SJSA1 (cell line): ENCODE results near the gene CTXND1. TPM values are rescaled to one million over a fixed set of nuclear protein-coding genes. Genes with fewer than 3 reads are reported as not detected.
"Not testable (repeated sequence)": the region's sequence is repeated elsewhere in the genome, so short reads cannot be mapped to it uniquely, and the experiment has no call there.

ENCODE experiments used
- DNase-seq, 2 experiments: peaks; one replicate each; pipeline ENCODE4 v3.0.0-alpha.2; 2015 to 2020; ENCODE audit warnings: low spot score in 2 of 2, low read depth in 1 of 2
- H3K27ac ChIP-seq: fragments of 250-450 bp; sonication (Bioruptor Pico); 2 replicates; pipeline ENCODE4 v1.5.1; 2020; ENCODE audit warnings: mild to moderate bottlenecking, moderate library complexity
- H3K27me3 ChIP-seq: fragments of 250-450 bp; sonication (Bioruptor Pico); replicated peaks from 2 replicates; pipeline ENCODE4 v1.5.1; 2020; ENCODE audit warnings: mild to moderate bottlenecking, moderate library complexity
- H3K36me3 ChIP-seq: fragments of 250-450 bp; sonication (Bioruptor Pico); 2 replicates; pipeline ENCODE4 v1.5.1; 2020; ENCODE audit warnings: mild to moderate bottlenecking
- H3K4me1 ChIP-seq: fragments of 250-450 bp; sonication (Bioruptor Pico); replicated peaks from 2 replicates; pipeline ENCODE4 v1.6.1; 2021; ENCODE audit warnings: mild to moderate bottlenecking
- H3K4me3 ChIP-seq: fragments of 250-450 bp; sonication (Bioruptor Pico); 2 replicates; pipeline ENCODE4 v1.5.1; 2020; ENCODE audit warnings: mild to moderate bottlenecking
- H3K9me3 ChIP-seq: fragments of 250-450 bp; sonication (Bioruptor Pico); replicated peaks from 2 replicates; pipeline ENCODE4 v1.5.1; 2020; ENCODE audit warnings: mild to moderate bottlenecking
- total RNA-seq: library from RNA; depleted of rRNA; stranded (reverse); fragments of >200 nt; shearing (Covaris generic); gene quantifications from 2 replicates; pipeline ENCODE4 v1.2.3, GENCODE V29; 2014; rRNA removed

The CTXND1 gene
- not detected in 2 replicates for total RNA-seq

DNA sequence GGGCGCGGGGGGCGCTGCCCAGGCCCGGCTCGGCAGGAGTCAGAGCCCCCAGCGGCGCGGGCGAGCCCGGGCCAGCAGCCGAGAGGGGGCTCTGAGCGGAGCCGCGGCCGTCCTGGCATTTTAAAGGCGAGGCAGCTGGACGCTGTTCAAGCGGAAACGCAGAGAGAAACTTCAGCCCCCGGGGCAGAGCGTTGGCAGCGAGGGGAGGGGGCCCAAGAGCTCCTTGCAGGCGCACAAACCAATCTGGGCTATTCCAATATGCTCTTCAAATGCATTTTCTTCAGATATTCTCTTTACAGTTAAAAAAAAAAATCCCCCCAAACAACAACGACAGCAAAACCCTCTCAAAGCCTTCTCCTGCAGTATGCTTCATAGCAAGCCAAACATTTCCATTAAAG, at the start of gene CTXND1:
TSS of gene CTXND1 (minus strand) at position 93 of the 398 bp plus-strand sequence. CDS start 50,264 bp downstream, outside the sequence.
- Histone ChIP-seq H3K36me3 (no peaks in the 10 kb centered on the region), H3K9me3 (no peaks in the 10 kb centered on the region), H3K4me1 (peaks cover 7% of the 10 kb centered on the region), H3K4me3 (peak within 1 kb of the TSS; percentile 12), H3K27me3 (peaks cover 67% of the 10 kb centered on the region), H3K27ac (no peak within 1 kb of the TSS)
- no peak for DNase-seq

DNA sequence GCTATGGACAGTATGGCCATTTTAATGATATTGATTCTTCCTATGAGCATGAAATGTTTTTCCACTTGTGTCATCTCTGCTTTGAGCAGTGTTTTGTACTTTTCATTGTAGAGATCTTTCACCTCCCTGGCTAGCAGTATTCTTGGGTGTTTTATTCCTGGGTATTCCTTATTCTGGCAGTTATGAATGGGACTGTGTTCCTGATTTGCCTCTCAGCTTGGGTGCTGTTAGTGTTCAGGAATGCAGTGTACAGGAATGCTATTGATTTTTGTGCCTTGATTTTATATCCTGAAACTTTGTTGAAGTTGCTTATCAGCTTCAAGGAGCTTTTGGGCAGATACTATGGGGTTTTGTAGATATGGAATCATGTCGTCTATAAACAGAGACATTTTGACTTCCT, 49.5 kb upstream of the CTXND1 start:
- H3K27me3 ChIP-seq = no peaks in the 10 kb centered on the region
- H3K4me1 ChIP-seq = no peaks in the 10 kb centered on the region
- H3K36me3 ChIP-seq = no peaks in the 10 kb centered on the region
- H3K27ac ChIP-seq = no peak overlapping the region
- H3K9me3 ChIP-seq = no peaks in the 10 kb centered on the region
- no peak overlapping the region for H3K4me3 ChIP-seq
- DNase-seq = no peak

DNA sequence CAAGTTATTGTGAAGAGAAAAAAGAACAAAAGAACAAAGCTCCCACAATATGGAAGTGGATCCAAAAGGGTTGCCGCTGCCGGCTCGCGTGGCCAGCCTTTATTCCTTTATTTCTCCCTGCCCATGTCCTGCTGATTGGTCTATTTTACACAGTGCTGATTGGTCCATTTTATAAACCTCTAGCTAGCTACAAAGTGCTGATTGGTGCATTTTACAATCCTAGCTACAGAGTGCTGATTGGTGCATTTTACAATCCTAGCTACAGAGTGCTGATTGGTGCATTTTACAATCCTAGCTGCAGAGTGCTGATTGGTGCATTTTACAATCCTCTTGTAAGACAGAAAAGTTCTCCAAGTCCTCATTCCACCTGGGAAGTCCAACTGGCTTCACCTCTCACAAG, 43.8 kb upstream of the CTXND1 start:
- not testable (repeated sequence) for H3K4me1 ChIP-seq, H3K36me3 ChIP-seq, H3K4me3 ChIP-seq, DNase-seq, H3K9me3 ChIP-seq, H3K27ac ChIP-seq, H3K27me3 ChIP-seq

DNA sequence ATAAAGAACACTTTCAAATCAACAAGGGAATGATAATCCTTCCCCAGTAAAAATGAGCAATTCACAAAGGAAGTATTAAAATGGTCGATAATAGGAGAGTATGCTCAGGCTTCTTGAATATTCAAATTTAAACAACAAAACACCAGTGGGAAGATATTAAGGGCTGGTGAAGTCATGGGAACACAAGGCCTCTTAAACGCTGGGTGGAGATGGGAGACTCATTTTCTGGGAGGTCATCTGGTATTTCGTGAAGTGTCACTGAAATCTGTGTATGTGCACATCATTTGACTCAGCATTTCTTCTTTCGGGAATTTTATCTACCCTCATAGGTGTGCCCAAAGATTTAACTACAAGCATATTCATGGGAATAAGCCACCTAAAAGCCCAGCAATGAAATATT, 40.1 kb upstream of the CTXND1 start:
- Histone ChIP-seq H3K9me3 (no peaks in the 10 kb centered on the region), H3K27me3 (peaks cover 5% of the 10 kb centered on the region; the same call in 1 of the 2 replicates), H3K4me3 (no peak overlapping the region), H3K36me3 (no peaks in the 10 kb centered on the region), H3K4me1 (no peaks in the 10 kb centered on the region), H3K27ac (no peak overlapping the region)
- no peak for DNase-seq

DNA sequence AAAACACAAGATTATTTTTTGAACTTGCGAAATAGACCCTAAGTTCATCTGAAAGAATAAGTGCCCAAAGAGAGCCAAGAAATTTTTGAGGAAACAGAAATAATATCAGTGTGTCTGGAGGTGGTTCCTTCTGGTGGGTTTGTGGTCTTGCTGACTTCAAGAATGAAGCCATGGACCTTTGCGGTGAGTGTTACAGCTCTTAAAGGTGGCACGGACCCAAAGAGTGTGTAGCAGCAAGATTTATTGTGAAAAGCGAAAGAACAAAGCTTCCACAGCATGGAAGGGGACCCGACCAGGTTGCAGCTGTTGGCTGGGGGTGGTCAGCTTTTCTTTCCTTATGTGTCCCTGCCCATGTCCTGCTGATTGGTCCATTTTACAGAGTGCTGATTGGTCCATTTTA, 38.9 kb upstream of the CTXND1 start:
- not testable (repeated sequence) for H3K36me3 ChIP-seq, H3K4me3 ChIP-seq, H3K27ac ChIP-seq, H3K27me3 ChIP-seq, DNase-seq, H3K9me3 ChIP-seq, H3K4me1 ChIP-seq

DNA sequence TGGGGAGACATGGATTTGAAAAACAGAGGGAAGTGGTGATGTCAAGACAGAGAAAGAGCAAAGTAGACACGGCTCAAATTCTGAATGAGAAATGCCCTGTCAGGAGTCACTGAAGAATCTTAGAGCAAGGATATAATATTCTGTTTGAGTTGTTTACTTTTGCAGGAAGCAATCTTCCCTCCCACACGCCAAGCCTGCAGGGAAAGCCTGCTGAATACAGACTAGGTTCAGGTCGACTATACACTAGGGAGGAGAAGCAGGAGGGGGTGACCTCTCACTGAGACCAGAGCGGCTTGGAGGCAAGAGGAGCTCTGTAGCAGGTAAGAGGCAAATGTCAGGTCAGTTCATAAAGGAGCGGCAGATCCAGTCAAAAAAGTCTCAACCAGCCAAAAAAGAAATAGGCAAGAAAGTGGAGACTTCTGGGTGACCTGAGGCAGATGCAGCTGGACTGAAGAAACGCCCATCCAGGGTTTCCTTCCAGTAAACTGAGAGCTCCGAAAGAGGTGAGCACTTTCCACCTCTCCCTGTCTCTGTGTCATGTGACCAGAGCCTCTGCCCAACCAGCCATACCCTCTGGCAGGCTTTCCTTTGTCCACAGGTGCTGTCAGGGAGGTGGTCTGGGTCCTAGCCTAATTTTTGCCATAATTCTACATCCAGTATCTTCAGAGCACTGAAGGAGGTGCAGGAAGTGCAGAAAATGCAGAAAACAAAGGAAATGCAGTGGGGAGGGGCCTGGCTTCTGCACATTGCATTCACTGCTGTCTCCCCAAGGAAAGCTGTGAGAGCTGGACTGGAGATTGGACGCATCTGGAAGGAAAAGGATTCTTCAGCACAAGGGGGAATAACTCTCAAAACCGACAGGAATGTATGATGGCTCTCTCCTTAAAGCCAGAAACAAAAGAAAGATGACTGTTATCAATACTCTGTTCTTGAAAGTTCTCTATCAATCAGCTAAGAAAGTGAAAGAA, 37.8 kb upstream of the CTXND1 start:
- H3K36me3 ChIP-seq = no peaks in the 10 kb centered on the region
- no peaks in the 10 kb centered on the region for H3K9me3 ChIP-seq
- H3K27me3 ChIP-seq = peaks cover 5% of the 10 kb centered on the region; the same call in 1 of the 2 replicates
- DNase-seq = no peak
- no peaks in the 10 kb centered on the region for H3K4me1 ChIP-seq
- H3K4me3 ChIP-seq = no peak overlapping the region
- no peak overlapping the region for H3K27ac ChIP-seq

DNA sequence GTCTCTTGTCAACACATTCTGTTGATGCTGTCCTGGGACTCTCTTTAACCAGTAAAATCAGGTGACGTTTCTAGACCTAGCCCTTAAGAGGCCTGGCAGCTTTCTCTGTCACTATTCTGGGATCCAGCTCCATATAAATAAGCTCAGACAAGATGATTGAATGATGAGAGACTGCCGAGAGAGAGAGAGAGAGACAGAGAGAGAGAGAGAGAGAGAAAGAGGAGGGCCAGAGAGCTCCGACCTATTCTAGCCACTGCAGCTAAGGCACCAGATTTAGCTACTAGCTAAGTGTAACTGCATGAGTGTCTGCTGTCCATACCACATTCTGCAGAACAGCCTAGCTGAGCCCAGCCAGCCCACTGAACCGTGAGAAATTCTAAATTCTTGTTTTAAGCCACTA, 36.1 kb upstream of the CTXND1 start:
- Histone ChIP-seq H3K4me3 (no peak overlapping the region), H3K4me1 (no peaks in the 10 kb centered on the region), H3K27me3 (peaks cover 5% of the 10 kb centered on the region; the same call in 1 of the 2 replicates), H3K36me3 (no peaks in the 10 kb centered on the region), H3K9me3 (no peaks in the 10 kb centered on the region), H3K27ac (no peak overlapping the region)
- DNase-seq = no peak

DNA sequence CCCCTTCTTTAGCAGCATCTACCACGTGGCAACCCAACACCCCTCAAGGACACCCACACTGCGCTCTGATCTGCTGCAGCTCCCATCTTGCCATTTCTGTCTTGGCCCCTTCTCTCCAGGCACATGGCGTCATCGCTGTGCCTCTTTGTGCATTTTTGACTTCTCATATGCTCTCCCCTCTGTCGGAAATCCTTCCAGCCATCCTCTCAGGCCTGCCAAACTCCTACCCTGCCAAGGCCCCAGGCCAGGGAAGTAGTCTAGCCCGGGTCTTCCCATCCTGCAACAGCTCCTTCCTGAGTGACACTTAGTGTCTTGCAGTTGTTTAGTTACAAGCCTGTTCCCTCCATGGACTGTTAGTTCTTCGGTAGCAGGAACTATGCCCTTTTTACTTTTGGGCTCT, 34.0 kb upstream of the CTXND1 start:
- Histone ChIP-seq H3K27ac (no peak overlapping the region), H3K4me3 (no peak overlapping the region), H3K27me3 (peaks cover 5% of the 10 kb centered on the region; the same call in 1 of the 2 replicates), H3K36me3 (no peaks in the 10 kb centered on the region), H3K4me1 (no peaks in the 10 kb centered on the region), H3K9me3 (no peaks in the 10 kb centered on the region)
- peak in 1 of 2 experiments; percentile 28 for DNase-seq

DNA sequence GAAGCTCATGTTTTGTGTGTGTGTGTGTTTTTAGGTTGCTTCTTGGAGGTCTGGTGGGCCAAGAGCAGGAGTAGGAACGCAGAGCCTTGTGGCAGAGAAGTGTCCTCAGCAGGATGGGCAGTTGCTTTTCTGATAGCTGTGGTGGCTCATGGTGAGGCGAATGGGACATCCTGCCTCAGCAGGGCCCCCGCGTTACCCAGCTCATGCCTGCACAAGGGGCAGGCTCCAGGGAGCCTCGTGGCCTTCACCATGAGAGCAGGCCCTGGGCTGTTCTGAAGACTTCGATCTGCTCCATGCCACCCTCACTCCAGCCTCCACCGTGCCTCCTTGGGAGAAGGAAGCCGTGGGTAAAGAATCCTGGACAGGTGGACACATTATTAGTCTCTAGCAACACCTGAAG, 33.4 kb upstream of the CTXND1 start:
- H3K9me3 ChIP-seq = no peaks in the 10 kb centered on the region
- peak in 1 of 2 experiments; percentile 30 for DNase-seq
- H3K27me3 ChIP-seq = peaks cover 5% of the 10 kb centered on the region; the same call in 1 of the 2 replicates
- H3K4me1 ChIP-seq = no peaks in the 10 kb centered on the region
- no peaks in the 10 kb centered on the region for H3K36me3 ChIP-seq
- no peak overlapping the region for H3K4me3 ChIP-seq
- H3K27ac ChIP-seq = no peak overlapping the region

DNA sequence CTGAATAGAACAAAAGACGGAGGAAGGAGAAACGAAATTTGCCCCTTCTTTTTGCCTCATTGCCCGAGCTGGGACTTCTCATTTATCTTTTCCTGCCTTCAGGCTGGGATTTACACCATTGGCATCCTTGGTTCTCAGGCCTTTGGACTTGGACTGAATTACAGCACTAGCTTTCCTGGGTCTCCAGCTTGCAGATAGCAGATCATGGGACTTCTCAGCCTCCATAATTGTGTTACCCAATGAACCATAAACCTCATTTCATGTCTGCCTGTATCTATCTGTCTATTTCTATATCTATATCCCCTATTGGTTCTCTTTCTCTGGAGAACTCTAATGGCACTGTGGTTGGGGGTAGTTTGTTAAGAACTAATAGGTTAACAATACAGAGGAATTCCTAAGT, 31.5 kb upstream of the CTXND1 start:
- no peak overlapping the region for H3K27ac ChIP-seq
- no peak overlapping the region for H3K4me3 ChIP-seq
- H3K4me1 ChIP-seq = no peaks in the 10 kb centered on the region
- H3K9me3 ChIP-seq = no peaks in the 10 kb centered on the region
- H3K27me3 ChIP-seq = peaks cover 3% of the 10 kb centered on the region; the same call in 1 of the 2 replicates
- H3K36me3 ChIP-seq = no peaks in the 10 kb centered on the region
- DNase-seq = no peak

DNA sequence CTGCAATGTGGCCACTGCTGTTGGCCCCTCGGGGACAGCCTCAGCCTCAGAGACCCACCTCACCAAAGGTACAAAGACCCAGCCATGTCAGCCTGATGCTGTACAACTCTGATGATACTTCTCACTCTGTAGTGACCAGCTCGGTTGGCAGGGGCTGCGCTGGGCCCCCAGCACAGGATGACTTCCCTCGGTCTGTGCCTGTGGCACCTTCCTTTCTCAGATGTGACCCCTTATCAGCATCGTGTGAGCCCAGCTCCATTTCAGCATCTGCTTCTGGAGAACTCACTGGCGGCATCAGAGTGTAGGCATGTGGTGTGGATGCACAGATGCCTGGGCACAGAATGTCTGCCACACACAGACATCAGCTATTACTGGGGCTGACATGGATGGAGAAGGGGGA, 25.1 kb upstream of the CTXND1 start:
- Histone ChIP-seq H3K27me3 (no peaks in the 10 kb centered on the region), H3K4me3 (no peak overlapping the region), H3K9me3 (no peaks in the 10 kb centered on the region), H3K36me3 (no peaks in the 10 kb centered on the region), H3K4me1 (no peaks in the 10 kb centered on the region), H3K27ac (no peak overlapping the region)
- peak in 1 of 2 experiments; percentile 22 for DNase-seq

DNA sequence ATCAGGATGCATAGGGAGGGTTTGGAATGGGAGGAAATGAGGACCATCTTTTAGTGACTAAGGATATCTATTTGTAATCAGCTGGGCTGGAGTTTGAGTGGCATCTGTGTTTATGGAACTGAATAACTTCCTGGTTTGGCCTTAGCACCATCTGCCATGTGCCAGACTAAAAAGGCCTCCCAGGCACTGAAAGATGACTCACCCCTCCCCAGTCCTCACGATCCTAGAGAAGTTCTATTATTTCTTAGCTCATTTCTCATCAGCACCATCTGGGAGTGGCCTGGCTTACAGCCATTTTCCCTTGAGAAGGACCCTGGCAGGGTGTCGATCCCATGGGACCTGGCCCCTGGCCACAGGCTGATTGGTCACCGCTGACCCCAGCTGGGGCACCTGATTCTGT, 23.9 kb upstream of the CTXND1 start:
- no peak overlapping the region for H3K4me3 ChIP-seq

DNA sequence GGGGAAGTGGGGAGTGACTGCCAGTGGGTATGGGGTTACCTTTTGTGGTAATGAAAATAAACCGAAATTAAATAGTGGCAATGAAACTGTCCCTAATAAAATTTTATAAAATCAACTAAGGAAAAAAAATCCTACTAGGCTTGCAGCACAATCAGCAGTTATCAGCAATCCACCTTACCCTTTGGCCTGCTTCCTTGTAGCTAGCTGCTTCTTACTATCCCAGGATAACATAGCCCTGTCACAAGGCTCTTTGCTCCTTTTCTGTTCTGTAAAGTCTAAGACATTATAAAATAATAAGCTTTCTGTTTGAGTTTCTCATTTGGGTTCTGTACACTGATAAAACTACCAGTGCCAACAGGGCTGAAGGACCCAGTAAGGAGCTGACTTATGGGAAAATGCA, 23.0 kb upstream of the CTXND1 start:
- H3K4me3 ChIP-seq = no peak overlapping the region
- H3K9me3 ChIP-seq = no peaks in the 10 kb centered on the region
- DNase-seq = no peak
- H3K27ac ChIP-seq = no peak overlapping the region
- H3K27me3 ChIP-seq = no peaks in the 10 kb centered on the region
- H3K36me3 ChIP-seq = no peaks in the 10 kb centered on the region
- H3K4me1 ChIP-seq = no peaks in the 10 kb centered on the region

More for the DNA sequence above, 23.9 kb upstream of the CTXND1 start:
- no peak overlapping the region for H3K27ac ChIP-seq
- no peaks in the 10 kb centered on the region for H3K36me3 ChIP-seq
- no peaks in the 10 kb centered on the region for H3K9me3 ChIP-seq
- no peaks in the 10 kb centered on the region for H3K4me1 ChIP-seq
- peak; percentile 14 to 43 for DNase-seq
- no peaks in the 10 kb centered on the region for H3K27me3 ChIP-seq

DNA sequence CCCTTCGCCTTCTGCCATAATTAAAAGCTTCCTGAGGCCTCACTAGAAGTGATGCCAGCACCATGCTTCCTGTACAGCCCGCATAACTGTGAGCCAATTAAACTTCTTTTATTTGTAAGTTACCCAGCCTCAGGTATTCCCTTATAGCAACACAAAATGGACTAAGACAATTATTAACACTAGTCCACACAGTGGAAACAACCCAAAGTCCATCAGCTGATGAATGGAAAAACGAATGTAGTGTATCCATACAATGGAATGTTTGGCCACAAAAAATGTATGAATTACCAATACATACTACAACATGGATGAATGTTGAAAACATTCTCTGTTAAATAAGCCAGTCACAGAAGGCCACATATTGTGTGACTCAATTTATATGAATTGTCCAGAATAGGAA, 22.5 kb upstream of the CTXND1 start:
- Histone ChIP-seq H3K4me1 (no peaks in the 10 kb centered on the region), H3K27ac (no peak overlapping the region), H3K36me3 (no peaks in the 10 kb centered on the region), H3K27me3 (no peaks in the 10 kb centered on the region), H3K9me3 (no peaks in the 10 kb centered on the region), H3K4me3 (no peak overlapping the region)
- no peak for DNase-seq
